Activated T-helper 17 cell treated with anti-CD3 and anti-CD28 coated beads, Interleukin-2, amount 50 U/mL, for 72 hours (primary cell): ENCODE data around the gene SLC29A3. TPM values are rescaled to one million over a fixed set of nuclear protein-coding genes. Genes with fewer than 3 reads are reported as not detected.
A peak's percentile ranks its signal among the peaks of the same experiment; 100 is the strongest.
"Not testable (repeated sequence)": the region's sequence is repeated elsewhere in the genome, so short reads cannot be mapped to it uniquely, and the experiment has no call there.

Experiments
- ATAC-seq: fragments of 150-1000 bp; cut with Tn5 transposase; replicated peaks from 2 replicates; pipeline ENCODE4 v1.10.0; 2021; ENCODE audit warnings: mild to moderate bottlenecking, moderate library complexity
- H3K27ac Mint-ChIP-seq: one replicate; pipeline ENCODE4 v1.8.0; 2022; ENCODE audit warnings: mixed read lengths
- H3K27me3 Mint-ChIP-seq: one replicate; pipeline ENCODE4 v1.8.0; 2022; ENCODE audit warnings: mixed read lengths
- H3K36me3 Mint-ChIP-seq: one replicate; pipeline ENCODE4 v1.8.0; 2022; ENCODE audit warnings: low read depth, mild to moderate bottlenecking, mixed read lengths
- H3K4me1 Mint-ChIP-seq: one replicate; pipeline ENCODE4 v1.8.0; 2022; ENCODE audit warnings: mixed read lengths
- H3K4me3 Mint-ChIP-seq: one replicate; pipeline ENCODE4 v1.8.0; 2022; ENCODE audit warnings: mild to moderate bottlenecking, mixed read lengths
- H3K9me3 Mint-ChIP-seq: one replicate; pipeline ENCODE4 v1.8.0; 2022; ENCODE audit warnings: mixed read lengths
- total RNA-seq, 2 donors: library from RNA; stranded (reverse); gene quantifications; one replicate each; pipeline ENCODE4 v1.2.3, GENCODE V29; 2022

SLC29A3 gene
- total RNA-seq, 2 donors from 2014 or later = 2.7 to 3.4 TPM

DNA sequence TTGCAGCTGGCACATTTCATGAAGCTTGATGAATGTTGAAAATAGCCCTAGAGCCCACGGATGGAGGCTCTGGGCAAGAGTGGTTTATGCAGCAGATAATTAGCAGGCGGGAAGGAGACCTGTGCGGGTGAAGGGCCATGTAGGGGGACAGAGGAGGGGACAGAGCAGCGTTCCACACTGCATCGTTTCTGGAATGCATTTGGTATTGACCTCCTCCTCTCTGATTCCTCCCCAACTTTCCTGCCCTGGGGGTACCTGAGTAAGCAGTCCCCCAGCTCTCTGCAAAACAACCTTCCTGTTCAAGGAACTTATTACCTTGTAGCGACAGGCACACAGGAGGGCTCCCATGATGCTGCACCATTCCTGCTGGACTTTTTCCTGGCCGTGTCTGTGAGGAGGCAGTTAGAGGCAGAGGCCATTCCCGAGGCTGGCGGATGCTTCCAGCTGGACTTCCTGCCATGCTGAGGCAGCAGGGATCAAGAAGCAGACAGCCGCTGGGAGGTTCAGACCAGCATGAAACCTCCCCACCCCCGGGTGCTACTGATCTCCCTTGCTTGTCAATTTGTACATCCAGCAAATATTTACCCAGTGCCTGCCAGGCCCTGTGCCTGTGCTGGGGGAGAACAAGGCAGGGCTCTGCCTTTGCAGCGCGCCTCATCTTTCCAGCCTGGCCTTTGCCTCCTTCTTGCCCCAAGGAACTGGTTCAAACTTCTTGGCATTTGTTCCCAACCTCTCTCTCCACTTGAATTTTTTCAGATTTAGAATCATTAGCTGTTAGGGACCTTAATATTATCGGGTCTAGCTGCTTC is 28.7 kb downstream of the SLC29A3 start:
- no peaks in the 10 kb centered on the region for H3K4me1 Mint-ChIP-seq
- H3K27me3 Mint-ChIP-seq = no peaks in the 10 kb centered on the region
- no peak overlapping the region for H3K27ac Mint-ChIP-seq
- peaks cover 6% of the 10 kb centered on the region for H3K36me3 Mint-ChIP-seq
- H3K4me3 Mint-ChIP-seq = no peak overlapping the region
- no peaks in the 10 kb centered on the region for H3K9me3 Mint-ChIP-seq
- ATAC-seq = no peak

DNA sequence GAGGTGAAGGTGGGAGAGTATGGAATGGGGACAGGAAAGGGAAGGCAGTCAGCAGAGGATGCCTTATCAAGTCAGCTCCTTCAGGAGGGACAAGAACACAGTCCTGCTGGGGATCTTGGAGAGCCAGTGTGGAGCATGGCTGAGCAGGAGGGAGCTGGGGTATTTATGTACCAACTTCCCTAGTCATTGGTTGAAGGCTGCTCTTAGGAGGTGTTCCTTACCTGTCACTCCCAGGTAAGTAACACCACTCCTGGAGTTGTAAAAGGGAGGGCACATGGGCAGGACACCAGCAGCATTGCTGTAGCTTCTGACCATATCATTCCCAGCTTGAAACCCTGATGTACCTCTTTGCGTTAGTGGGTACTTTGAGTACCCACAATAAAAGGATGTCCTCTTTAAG is 29.8 kb downstream of the SLC29A3 start:
- Mint-ChIP-seq H3K9me3 (no peaks in the 10 kb centered on the region), H3K27ac (no peak overlapping the region), H3K4me1 (no peaks in the 10 kb centered on the region), H3K4me3 (no peak overlapping the region), H3K36me3 (peaks cover 7% of the 10 kb centered on the region), H3K27me3 (no peaks in the 10 kb centered on the region)
- no peak for ATAC-seq

- no peak overlapping the region for H3K4me3 Mint-ChIP-seq
- H3K9me3 Mint-ChIP-seq = no peaks in the 10 kb centered on the region
- H3K36me3 Mint-ChIP-seq = peaks cover 7% of the 10 kb centered on the region
- H3K27me3 Mint-ChIP-seq = no peaks in the 10 kb centered on the region
- H3K4me1 Mint-ChIP-seq = no peaks in the 10 kb centered on the region
- no peak for ATAC-seq
- H3K27ac Mint-ChIP-seq = no peak overlapping the region
Measured at GRCh38 chr10:71349406-71349805, 30.3 kb downstream of the SLC29A3 start.

GRCh38 chr10:71351087-71351486 is 32.0 kb downstream of the SLC29A3 start:
- ATAC-seq = no peak
- Mint-ChIP-seq H3K36me3 (peaks cover 13% of the 10 kb centered on the region), H3K27ac (peak overlapping the region; percentile 22), H3K9me3 (no peaks in the 10 kb centered on the region), H3K4me1 (no peaks in the 10 kb centered on the region), H3K27me3 (no peaks in the 10 kb centered on the region), H3K4me3 (no peak overlapping the region)

DNA sequence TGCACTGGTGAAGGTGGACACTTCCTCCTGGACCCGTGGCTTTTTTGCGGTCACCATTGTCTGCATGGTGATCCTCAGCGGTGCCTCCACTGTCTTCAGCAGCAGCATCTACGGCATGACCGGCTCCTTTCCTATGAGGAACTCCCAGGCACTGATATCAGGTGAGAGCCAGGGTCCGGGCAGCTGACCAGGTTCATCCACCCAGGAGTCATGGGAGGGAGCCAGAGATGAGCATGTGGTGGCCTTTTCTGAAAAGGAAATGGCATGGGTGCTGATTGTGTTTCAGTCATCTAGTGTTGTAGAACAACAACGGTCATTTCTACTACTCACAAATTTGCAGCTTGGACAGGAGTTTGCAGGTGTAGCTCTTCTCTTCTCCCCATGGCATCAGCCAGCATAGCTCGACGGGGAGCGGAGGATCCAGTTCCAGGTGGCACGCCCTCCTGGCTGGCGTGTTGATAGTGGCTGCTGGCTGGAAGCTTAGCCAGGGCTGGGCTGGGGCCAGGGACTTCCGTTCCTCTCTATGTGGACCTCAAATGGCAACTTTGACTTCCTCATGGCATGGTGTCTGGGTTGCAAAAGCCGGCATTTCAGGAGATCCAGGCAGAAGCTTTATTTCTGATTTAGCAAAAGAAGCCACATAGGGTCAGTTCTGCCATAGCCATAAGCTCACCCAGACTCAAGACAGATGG is 32.7 kb downstream of the SLC29A3 start:
- H3K9me3 Mint-ChIP-seq = no peaks in the 10 kb centered on the region
- no peaks in the 10 kb centered on the region for H3K4me1 Mint-ChIP-seq

GRCh38 chr10:71353639-71354038 is 34.6 kb downstream of the SLC29A3 start:
- H3K4me1 Mint-ChIP-seq = no peaks in the 10 kb centered on the region
- peaks cover 28% of the 10 kb centered on the region for H3K36me3 Mint-ChIP-seq
- no peaks in the 10 kb centered on the region for H3K27me3 Mint-ChIP-seq
- H3K27ac Mint-ChIP-seq = no peak overlapping the region
- no peaks in the 10 kb centered on the region for H3K9me3 Mint-ChIP-seq
- H3K4me3 Mint-ChIP-seq = no peak overlapping the region
- ATAC-seq = no peak

More for the DNA sequence above, 32.7 kb downstream of the SLC29A3 start:
- ATAC-seq = no peak
- Mint-ChIP-seq H3K4me3 (no peak overlapping the region), H3K27me3 (no peaks in the 10 kb centered on the region), H3K27ac (no peak overlapping the region), H3K36me3 (peaks cover 16% of the 10 kb centered on the region)

DNA sequence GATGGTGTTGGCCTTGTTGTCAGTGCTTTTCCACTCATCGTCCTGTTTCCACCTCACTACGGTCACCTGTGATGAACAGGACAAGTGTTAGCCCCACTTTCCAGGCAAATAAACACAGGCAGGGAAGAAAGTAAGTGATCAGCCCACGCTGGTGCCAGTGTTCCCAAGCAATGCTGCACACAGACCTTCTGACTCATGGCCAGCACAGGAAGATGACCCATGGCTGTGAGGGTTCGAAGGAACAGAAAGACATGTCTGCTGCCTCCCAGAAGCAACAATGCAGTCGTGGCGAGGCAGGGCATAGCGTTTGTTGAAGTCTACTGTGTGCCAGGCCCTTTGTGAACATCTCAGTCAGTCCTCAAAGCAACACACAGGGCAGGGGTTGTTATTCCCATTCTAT is 35.7 kb downstream of the SLC29A3 start:
- H3K9me3 Mint-ChIP-seq = no peaks in the 10 kb centered on the region
- H3K4me3 Mint-ChIP-seq = no peak overlapping the region
- H3K4me1 Mint-ChIP-seq = no peaks in the 10 kb centered on the region
- H3K27ac Mint-ChIP-seq = no peak overlapping the region
- no peaks in the 10 kb centered on the region for H3K27me3 Mint-ChIP-seq
- H3K36me3 Mint-ChIP-seq = peaks cover 40% of the 10 kb centered on the region
- no peak for ATAC-seq

DNA sequence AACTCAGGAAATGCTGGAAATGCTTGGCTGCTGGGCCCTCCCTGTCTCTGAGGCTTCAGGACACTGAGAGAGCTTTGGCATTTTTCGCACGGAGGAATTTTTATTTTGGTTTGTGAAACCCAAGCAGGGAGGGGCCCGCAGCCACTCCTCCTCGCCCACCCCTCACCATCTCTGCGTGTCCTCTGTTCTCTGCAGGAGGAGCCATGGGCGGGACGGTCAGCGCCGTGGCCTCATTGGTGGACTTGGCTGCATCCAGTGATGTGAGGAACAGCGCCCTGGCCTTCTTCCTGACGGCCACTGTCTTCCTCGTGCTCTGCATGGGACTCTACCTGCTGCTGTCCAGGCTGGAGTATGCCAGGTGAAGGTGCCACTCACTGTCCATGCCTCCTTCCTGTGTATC is 36.8 kb downstream of the SLC29A3 start:
- Mint-ChIP-seq H3K36me3 (peaks cover 41% of the 10 kb centered on the region), H3K9me3 (no peaks in the 10 kb centered on the region), H3K27ac (no peak overlapping the region), H3K27me3 (no peaks in the 10 kb centered on the region), H3K4me1 (no peaks in the 10 kb centered on the region), H3K4me3 (no peak overlapping the region)
- ATAC-seq = no peak

DNA sequence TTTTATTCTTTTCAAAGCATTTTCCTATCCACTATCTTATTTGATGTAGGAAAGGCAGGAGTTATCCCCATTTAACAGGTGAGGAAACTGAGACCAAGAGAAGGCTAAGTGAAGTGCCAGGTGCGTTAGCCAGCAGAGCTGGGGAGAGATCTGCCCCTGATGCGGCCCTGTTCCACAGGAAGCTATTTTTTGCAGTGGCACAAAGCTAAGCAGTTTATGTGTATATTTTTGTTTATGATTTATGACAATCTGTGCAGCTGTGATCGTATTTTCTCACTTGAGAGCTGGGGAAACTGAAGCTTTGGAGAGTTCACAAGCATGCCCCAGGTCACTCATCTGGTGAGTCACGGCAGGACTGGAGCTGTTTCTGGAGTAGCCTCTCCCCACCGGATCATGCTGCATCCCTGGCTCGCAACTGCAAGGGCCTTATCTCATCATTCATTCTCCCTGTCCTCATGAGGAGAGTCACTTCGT is 38.8 kb downstream of the SLC29A3 start:
- H3K4me1 Mint-ChIP-seq = no peaks in the 10 kb centered on the region
- no peak overlapping the region for H3K27ac Mint-ChIP-seq
- no peak for ATAC-seq
- no peaks in the 10 kb centered on the region for H3K9me3 Mint-ChIP-seq
- peaks cover 47% of the 10 kb centered on the region for H3K36me3 Mint-ChIP-seq
- no peak overlapping the region for H3K4me3 Mint-ChIP-seq
- H3K27me3 Mint-ChIP-seq = no peaks in the 10 kb centered on the region

DNA sequence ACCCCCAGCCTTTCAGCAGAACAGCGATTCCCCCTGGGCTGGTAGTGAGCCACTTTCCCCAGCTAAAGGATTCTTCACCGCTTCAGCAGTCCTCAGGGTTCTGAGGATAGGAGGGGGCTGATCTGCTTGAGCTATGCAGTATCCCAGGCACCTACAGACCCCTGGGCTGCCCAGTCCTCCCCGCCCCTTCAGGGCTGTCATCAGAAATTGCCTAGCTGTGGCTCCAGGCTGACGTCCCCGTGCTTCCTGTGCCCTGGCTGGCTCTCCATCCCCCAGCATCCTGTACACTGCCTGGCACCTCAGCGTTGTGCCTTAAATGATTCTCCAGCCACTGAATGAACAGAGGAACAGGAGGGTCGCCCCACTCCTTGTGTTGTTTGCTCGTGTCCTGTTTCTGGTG is 39.2 kb downstream of the SLC29A3 start:
- H3K36me3 Mint-ChIP-seq = peaks cover 48% of the 10 kb centered on the region

DNA sequence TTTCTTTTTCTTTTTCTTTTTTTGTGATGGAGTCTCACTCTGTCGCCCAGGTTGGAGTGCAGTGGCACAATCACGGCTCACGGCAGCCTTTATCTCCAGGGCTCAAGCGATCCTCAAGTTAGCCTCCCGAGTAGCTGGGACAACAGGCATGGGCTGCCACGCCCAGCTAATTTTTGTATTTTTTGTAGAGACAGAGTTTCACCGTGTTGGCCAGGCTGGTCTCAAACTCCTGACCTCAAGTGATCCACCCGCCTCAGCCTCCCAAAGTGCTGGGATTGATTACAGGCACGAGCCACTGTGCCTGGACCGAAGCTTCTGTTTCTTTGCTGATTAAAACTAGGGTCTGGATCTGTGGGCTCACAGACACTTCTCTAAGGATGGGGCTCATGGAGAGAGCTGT is 39.8 kb downstream of the SLC29A3 start:
- H3K27me3 Mint-ChIP-seq, H3K4me3 Mint-ChIP-seq, H3K4me1 Mint-ChIP-seq, H3K9me3 Mint-ChIP-seq, H3K27ac Mint-ChIP-seq, ATAC-seq: not testable (repeated sequence)
- H3K36me3 Mint-ChIP-seq = peaks cover 48% of the 10 kb centered on the region

More for the DNA sequence above, 39.2 kb downstream of the SLC29A3 start:
- no peak overlapping the region for H3K4me3 Mint-ChIP-seq
- H3K27me3 Mint-ChIP-seq = no peaks in the 10 kb centered on the region
- no peak overlapping the region for H3K27ac Mint-ChIP-seq
- no peak for ATAC-seq
- no peaks in the 10 kb centered on the region for H3K4me1 Mint-ChIP-seq
- no peaks in the 10 kb centered on the region for H3K9me3 Mint-ChIP-seq

DNA sequence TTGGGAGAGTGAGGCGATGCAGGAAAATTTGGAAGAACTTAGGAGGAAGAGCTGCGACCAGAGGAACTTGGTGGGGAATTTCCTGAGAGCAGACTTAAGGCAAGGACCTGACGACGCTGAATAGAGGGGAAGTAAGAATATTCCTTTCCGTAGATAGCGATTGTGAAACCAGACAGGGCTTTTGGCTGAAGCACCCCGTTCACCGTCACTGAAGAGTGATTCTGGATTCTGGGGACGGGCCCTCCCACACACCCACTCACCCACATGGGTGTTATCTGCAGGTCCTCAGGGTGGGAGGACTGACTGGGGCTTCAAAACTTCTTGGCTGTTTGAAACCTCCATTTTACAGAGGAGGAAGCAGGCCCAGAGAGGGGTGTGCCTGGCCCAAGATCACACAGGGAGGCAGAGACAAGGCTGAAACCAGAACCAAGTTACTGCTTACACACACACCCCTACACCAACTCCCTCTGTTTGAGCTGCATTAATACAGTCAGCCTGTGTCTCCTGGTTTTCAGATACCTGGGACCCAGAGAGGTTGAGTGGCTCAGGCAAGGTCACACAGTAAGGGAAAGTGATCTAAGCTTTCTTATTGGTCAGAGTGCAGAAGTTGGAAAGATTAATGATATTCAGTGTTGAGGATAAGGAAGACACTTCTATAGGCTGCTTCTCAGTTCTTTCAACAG is 40.4 kb downstream of the SLC29A3 start:
- no peak overlapping the region for H3K27ac Mint-ChIP-seq
- no peaks in the 10 kb centered on the region for H3K9me3 Mint-ChIP-seq
- H3K36me3 Mint-ChIP-seq = peaks cover 49% of the 10 kb centered on the region
- no peak overlapping the region for H3K4me3 Mint-ChIP-seq
- no peaks in the 10 kb centered on the region for H3K27me3 Mint-ChIP-seq
- ATAC-seq = no peak
- no peaks in the 10 kb centered on the region for H3K4me1 Mint-ChIP-seq

DNA sequence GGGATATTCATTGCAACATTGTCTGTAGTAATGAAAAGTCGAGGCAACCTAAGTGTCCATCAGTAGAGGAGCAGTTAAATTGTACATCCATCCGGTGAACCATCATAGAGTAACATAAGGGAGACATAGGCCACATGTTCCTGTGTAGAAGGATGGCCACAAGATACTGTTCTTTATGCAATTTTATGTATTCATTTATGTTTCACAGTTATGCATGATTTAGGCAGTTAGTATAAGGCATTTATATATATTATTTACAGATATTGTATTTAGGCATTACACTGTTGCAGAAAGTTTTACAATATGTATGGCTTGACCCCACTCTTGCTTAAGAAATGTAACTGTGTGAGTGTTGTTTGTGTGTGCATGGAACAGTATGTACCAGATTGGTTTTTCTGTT is 41.7 kb downstream of the SLC29A3 start:
- no peaks in the 10 kb centered on the region for H3K4me1 Mint-ChIP-seq
- H3K27me3 Mint-ChIP-seq = no peaks in the 10 kb centered on the region
- no peak overlapping the region for H3K4me3 Mint-ChIP-seq
- H3K36me3 Mint-ChIP-seq = peaks cover 53% of the 10 kb centered on the region
- no peak for ATAC-seq
- no peaks in the 10 kb centered on the region for H3K9me3 Mint-ChIP-seq
- no peak overlapping the region for H3K27ac Mint-ChIP-seq

GRCh38 chr10:71361581-71361980 is 42.5 kb downstream of the SLC29A3 start:
- H3K27me3 Mint-ChIP-seq = no peaks in the 10 kb centered on the region
- no peak for ATAC-seq
- no peaks in the 10 kb centered on the region for H3K4me1 Mint-ChIP-seq
- H3K36me3 Mint-ChIP-seq = peaks cover 45% of the 10 kb centered on the region
- no peaks in the 10 kb centered on the region for H3K9me3 Mint-ChIP-seq
- H3K4me3 Mint-ChIP-seq = no peak overlapping the region
- no peak overlapping the region for H3K27ac Mint-ChIP-seq

DNA sequence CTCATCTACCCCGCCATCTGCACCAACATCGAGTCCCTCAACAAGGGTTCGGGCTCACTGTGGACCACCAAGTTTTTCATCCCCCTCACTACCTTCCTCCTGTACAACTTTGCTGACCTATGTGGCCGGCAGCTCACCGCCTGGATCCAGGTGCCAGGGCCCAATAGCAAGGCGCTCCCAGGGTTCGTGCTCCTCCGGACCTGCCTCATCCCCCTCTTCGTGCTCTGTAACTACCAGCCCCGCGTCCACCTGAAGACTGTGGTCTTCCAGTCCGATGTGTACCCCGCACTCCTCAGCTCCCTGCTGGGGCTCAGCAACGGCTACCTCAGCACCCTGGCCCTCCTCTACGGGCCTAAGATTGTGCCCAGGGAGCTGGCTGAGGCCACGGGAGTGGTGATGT is 43.1 kb downstream of the SLC29A3 start:
- H3K27me3 Mint-ChIP-seq = no peaks in the 10 kb centered on the region
- peaks cover 45% of the 10 kb centered on the region for H3K36me3 Mint-ChIP-seq
- H3K4me3 Mint-ChIP-seq = no peak overlapping the region
- H3K27ac Mint-ChIP-seq = no peak overlapping the region
- H3K4me1 Mint-ChIP-seq = no peaks in the 10 kb centered on the region
- no peaks in the 10 kb centered on the region for H3K9me3 Mint-ChIP-seq
- no peak for ATAC-seq
